Hindlimb muscle (tissue), 1 donor: ENCODE results near the gene PDK3. TPM values are rescaled to one million over a fixed set of nuclear protein-coding genes. Genes with fewer than 3 reads are reported as not detected.
A peak's percentile ranks its signal among the peaks of the same experiment; 100 is the strongest.

ENCODE experiments used
- DNase-seq: peaks from one replicate; pipeline ENCODE4 v3.0.0-alpha.2; 2013
- polyA plus RNA-seq: library from polyadenylated mRNA; unstranded; fragments of 120-200 nt; gene quantifications from one replicate; pipeline ENCODE4 v1.2.1, GENCODE V29; 2013; ENCODE audit not compliant: insufficient read length

Gene PDK3
- polyA plus RNA-seq, 1 donor = 1.5 TPM

GRCh38 chrX:24563291-24564010, 98.4 kb downstream of the PDK3 start:
- no peak for DNase-seq

GRCh38 chrX:24566240-24566639, 101.2 kb downstream of the PDK3 start:
- peak; percentile 19 for DNase-seq

GRCh38 chrX:24567169-24567568, 102.1 kb downstream of the PDK3 start:
- no peak for DNase-seq

- no peak for DNase-seq
Observed at GRCh38 chrX:24574743-24575142, 109.7 kb downstream of the PDK3 start.

- DNase-seq = no peak
Observed at GRCh38 chrX:24575496-24575895, 110.4 kb downstream of the PDK3 start.

GRCh38 chrX:24577091-24577490, 112.0 kb downstream of the PDK3 start:
- no peak for DNase-seq

Other genes starting within 250 kb of the PDK3 start
- gene SUPT20HL2, start 151.2 kb upstream of the PDK3 start, polyA plus RNA-seq = 0.18 TPM
- not detected for gene SUPT20HL1, start 104.6 kb upstream of the PDK3 start, polyA plus RNA-seq
- gene PCYT1B, start 182.1 kb downstream of the PDK3 start, polyA plus RNA-seq = 1.2 TPM
- 17.7 TPM for gene POLA1, start 228.6 kb downstream of the PDK3 start, polyA plus RNA-seq